Lung (tissue), 12 donors: ENCODE data around the gene AMDHD2. TPM values are rescaled to one million over a fixed set of nuclear protein-coding genes. Genes with fewer than 3 reads are reported as not detected.

ENCODE experiments used
- ATAC-seq: fragments of 200-7000 bp; cut with Tn5 transposase; one replicate; pipeline ENCODE4 v1.9.1; 2020; ENCODE audit warnings: moderate number of reproducible peaks; ENCODE audit not compliant: insufficient read depth, low FRiP score
- DNase-seq, 3 donors: peaks; one replicate each; pipeline ENCODE4 v3.0.0-alpha.2; 2013 to 2017
- H3K27ac ChIP-seq, 2 donors: one replicate each; pipeline ENCODE4 v1.5.1; 2013; ENCODE audit warnings: mild to moderate bottlenecking in 2 of 2, moderate library complexity in 2 of 2, control low read depth in 1 of 2, inconsistent platforms in 1 of 2, low read depth in 1 of 2, low read length in 1 of 2
- H3K27me3 ChIP-seq, 3 donors: one replicate each; pipeline ENCODE4 v1.5.1; 2013; ENCODE audit warnings: low read length in 2 of 3; ENCODE audit not compliant: control insufficient read depth in 3 of 3, insufficient read depth in 3 of 3
- H3K36me3 ChIP-seq, 4 donors: one replicate each; pipeline ENCODE4 v1.5.1; 2013; ENCODE audit warnings: low read length in 4 of 4, mild to moderate bottlenecking in 1 of 4, moderate library complexity in 1 of 4; ENCODE audit not compliant: control insufficient read depth in 4 of 4, insufficient read depth in 4 of 4
- H3K4me1 ChIP-seq, 5 donors: one replicate each; pipeline ENCODE4 v1.5.1; 2013; ENCODE audit warnings: low read length in 5 of 5, mild to moderate bottlenecking in 2 of 5, moderate library complexity in 1 of 5; ENCODE audit not compliant: control insufficient read depth in 5 of 5, insufficient read depth in 5 of 5
- H3K4me3 ChIP-seq: one replicate; pipeline ENCODE4 v1.5.1; 2013; ENCODE audit warnings: mild to moderate bottlenecking, control low read depth, moderate library complexity
- H3K9ac ChIP-seq, 2 donors: one replicate each; pipeline ENCODE4 v1.5.1; 2013; ENCODE audit warnings: low read length in 2 of 2, control low read depth in 1 of 2; ENCODE audit not compliant: insufficient read depth in 1 of 2
- H3K9me3 ChIP-seq, 4 donors: one replicate each; pipeline ENCODE4 v1.5.1; 2013; ENCODE audit warnings: low read length in 3 of 4, mild to moderate bottlenecking in 1 of 4, moderate library complexity in 1 of 4; ENCODE audit not compliant: control insufficient read depth in 4 of 4, insufficient read depth in 3 of 4
- CTCF ChIP-seq: IDR thresholded peaks from 2 replicates; pipeline ENCODE4 v1.5.1; 2012; ENCODE audit warnings: mild to moderate bottlenecking; ENCODE audit errors: control extremely low read depth, extremely low read depth
- WGBS, 2 donors: extraction: QIAGEN DNeasy Blood & Tissue Kit; methylation state at CpG; one replicate each; pipeline ENCODE4 v1.1.7; 2013; 5-methylcytosine and 5-hydroxymethylcytosine counted together
- polyA plus RNA-seq, 2 donors: library from polyadenylated mRNA; stranded (reverse); fragments of 200-250 nt; gene quantifications; one replicate each; pipeline ENCODE4 v1.2.1, GENCODE V29; 2013
- total RNA-seq, 2 donors: library from RNA; depleted of rRNA in 1 of 2; stranded (reverse); fragments of >200 nt in 1 of 2; gene quantifications; one replicate each; pipeline ENCODE4 v1.2.1, GENCODE V29; 2014 to 2021
- donor health status: control.
- donor health status: control.
- donor health status: Bipolar disorder and iron deficiency.
- donor health status: healthy.
- donor health status: DM: yes; HTN: yes; CAD: no.

The AMDHD2 gene
- total and polyA plus RNA-seq, 4 donors, result 27.2 to 60.4 (median 51.9) TPM

- H3K4me1 ChIP-seq, result peaks cover 0 to 24% (median 8%) of the 10 kb centered on the region in 5 donors
- DNase-seq, result no peak
These were observed 26.6 kb upstream of the AMDHD2 start for GRCh38 chr16:2493605-2494004.

GRCh38 chr16:2494616-2495015 lies 25.6 kb upstream of the AMDHD2 start:
- H3K4me1 ChIP-seq, result peaks cover 0 to 27% (median 10%) of the 10 kb centered on the region in 5 donors
- H3K9me3 ChIP-seq, result no peaks in the 10 kb centered on the region
- no peak overlapping the region for H3K27ac ChIP-seq
- WGBS, 2 donors, result 71 to 89% methylated on average over 5 of the region's 5 CpGs
- H3K4me3 ChIP-seq, result no peak overlapping the region
- peaks cover 0 to 25% (median 15%) of the 10 kb centered on the region in 4 donors for H3K36me3 ChIP-seq
- no peaks in the 10 kb centered on the region for H3K27me3 ChIP-seq
- DNase-seq (peak; percentile 51 to 83 (median 57)), ATAC-seq (peak; percentile 14)
- no peak for TF ChIP-seq CTCF
- H3K9ac ChIP-seq, result no peak overlapping the region

More at GRCh38 chr16:2493605-2494004, 26.6 kb upstream of the AMDHD2 start:
- peak overlapping the region in 1 of 2 donors; percentile 26 for H3K27ac ChIP-seq
- no peaks in the 10 kb centered on the region for H3K9me3 ChIP-seq
- TF ChIP-seq CTCF, result no peak
- H3K36me3 ChIP-seq, result peaks cover 0 to 23% (median 14%) of the 10 kb centered on the region in 4 donors
- H3K4me3 ChIP-seq, result no peak overlapping the region
- 72 to 96% methylated on average over 6 of the region's 6 CpGs for whole genome bisulfite sequencing, 2 donors
- no peak for ATAC-seq
- H3K27me3 ChIP-seq, result no peaks in the 10 kb centered on the region
- no peak overlapping the region for H3K9ac ChIP-seq

GRCh38 chr16:2495041-2495440 lies 25.1 kb upstream of the AMDHD2 start:
- Histone ChIP-seq H3K9me3 (no peaks in the 10 kb centered on the region), H3K27me3 (no peaks in the 10 kb centered on the region), H3K4me1 (peaks cover 0 to 27% (median 10%) of the 10 kb centered on the region in 5 donors), H3K9ac (no peak overlapping the region), H3K4me3 (no peak overlapping the region), H3K27ac (peak overlapping the region in 1 of 2 donors; percentile 5), H3K36me3 (peaks cover 0 to 25% (median 15%) of the 10 kb centered on the region in 4 donors)
- DNase-seq, result no peak
- no peak for ATAC-seq
- TF ChIP-seq CTCF, result no peak
- whole genome bisulfite sequencing, 2 donors, result 79 to 95% methylated on average over 5 of the region's 5 CpGs
